SK-N-SH (cell line): ENCODE data around the gene USP10. TPM values are rescaled to one million over a fixed set of nuclear protein-coding genes. Genes with fewer than 3 reads are reported as not detected.

Experiments used
- CTCF ChIA-PET: fragments of 300-600, 350-600 bp; formaldehyde crosslinking; extraction: SDS; loops from one replicate; lab custom pipeline; 2021; lab: Yijun Ruan, JAX
- POLR2A ChIA-PET: fragments of 350-600 bp; sonication (Branson Sonifier 250); formaldehyde crosslinking; extraction: SDS; loops from one replicate; lab custom pipeline; 2020; ENCODE audit warnings: antibody characterized with exemption, inconsistent platforms; lab: Yijun Ruan, JAX
- DNase-seq: peaks from one replicate; pipeline ENCODE4 v3.0.0; 2012
- H2AFZ ChIP-seq: fragments of 200-600 bp; sonication (generic); 2 replicates; pipeline ENCODE4 v1.8.1; 2016; ENCODE audit warnings: antibody characterized with exemption, mild to moderate bottlenecking, low read depth
- H3F3A ChIP-seq: fragments of 200-600 bp; sonication (generic); replicated peaks from 2 replicates; pipeline ENCODE3; 2016; ENCODE audit warnings: antibody characterized with exemption, mild to moderate bottlenecking; ENCODE audit not compliant: insufficient read depth
- H3K27ac ChIP-seq, 2 experiments: fragments of 200-500 bp in 1 of 2; fragments of 200-600 bp in 1 of 2; sonication (Bioruptor generic) in 1 of 2; sonication (generic), shearing (Covaris generic) in 1 of 2; 2 replicates each; pipeline versions ENCODE4 v1.5.1 to v1.6.1; 2014 to 2016; ENCODE audit warnings: low read depth in 2 of 2, inconsistent platforms in 1 of 2, low read length in 1 of 2, mild to moderate bottlenecking in 1 of 2, mixed read lengths in 1 of 2
- H3K27me3 ChIP-seq: fragments of 200-600 bp; sonication (generic), shearing (Covaris generic); 2 replicates; pipeline ENCODE4 v1.6.1; 2016; ENCODE audit warnings: mixed run types; ENCODE audit not compliant: insufficient read depth
- H3K36me3 ChIP-seq, 2 experiments: fragments of 200-500 bp in 1 of 2; fragments of 200-600 bp in 1 of 2; sonication (Bioruptor generic) in 1 of 2; sonication (generic) in 1 of 2; replicated peaks in 1 of 2; 2 replicates each; pipeline versions ENCODE3 to v1.5.1; 2014 to 2016; ENCODE audit warnings: low read length in 1 of 2, mild to moderate bottlenecking in 1 of 2; ENCODE audit not compliant: insufficient read depth in 2 of 2, control insufficient read depth in 1 of 2
- H3K4me1 ChIP-seq, 2 experiments: fragments of 200-500 bp in 1 of 2; fragments of 200-600 bp in 1 of 2; sonication (Bioruptor generic) in 1 of 2; sonication (generic), shearing (Covaris generic) in 1 of 2; 2 replicates each; pipeline versions ENCODE4 v1.5.1 to v1.6.1; 2014 to 2016; ENCODE audit warnings: low read depth in 1 of 2, low read length in 1 of 2, mixed run types in 1 of 2; ENCODE audit not compliant: insufficient read depth in 2 of 2, control insufficient read depth in 1 of 2
- H3K4me2 ChIP-seq: fragments of 200-600 bp; sonication (generic), shearing (Covaris generic); 2 replicates; pipeline ENCODE4 v1.6.1; 2017; ENCODE audit warnings: mixed run types
- H3K4me3 ChIP-seq, 2 experiments: fragments of 200-500 bp in 1 of 2; fragments of 200-600 bp in 1 of 2; sonication (Bioruptor generic) in 1 of 2; sonication (generic), shearing (Covaris generic) in 1 of 2; 2 replicates each; pipeline versions ENCODE4 v1.5.1 to v1.8.1; 2014 to 2016; ENCODE audit warnings: low read depth in 2 of 2, inconsistent platforms in 1 of 2, low read length in 1 of 2, mild to moderate bottlenecking in 1 of 2, mixed read lengths in 1 of 2, moderate library complexity in 1 of 2
- H3K79me2 ChIP-seq: fragments of 200-600 bp; sonication (generic); 2 replicates; pipeline ENCODE4 v1.8.1; 2017; ENCODE audit warnings: mild to moderate bottlenecking; ENCODE audit not compliant: insufficient read depth
- H3K9ac ChIP-seq: fragments of 200-600 bp; sonication (generic); 2 replicates; pipeline ENCODE4 v1.6.1; 2017; ENCODE audit warnings: mixed run types
- H3K9me2 ChIP-seq: fragments of 200-600 bp; sonication (generic); 2 replicates; pipeline ENCODE4 v1.6.1; 2017; ENCODE audit warnings: mixed run types
- H3K9me3 ChIP-seq: fragments of 200-600 bp; sonication (generic); 2 replicates; pipeline ENCODE4 v1.6.1; 2017; ENCODE audit warnings: mixed run types, mild to moderate bottlenecking, moderate library complexity
- H4K20me1 ChIP-seq: fragments of 200-600 bp; sonication (generic); 2 replicates; pipeline ENCODE4 v1.6.1; 2017; ENCODE audit warnings: mild to moderate bottlenecking, mixed run types; ENCODE audit not compliant: insufficient read depth
- EZH2phosphoT487 ChIP-seq: fragments of 200-600 bp; sonication (generic); IDR thresholded peaks from 2 replicates; pipeline ENCODE4 v1.6.1; 2017; ENCODE audit warnings: low read depth, mixed run types, mild to moderate bottlenecking, antibody characterized with exemption, moderate library complexity, borderline replicate concordance
- FOSL2 ChIP-seq: IDR thresholded peaks from 2 replicates; pipeline ENCODE4 v1.4.0; 2012; ENCODE audit warnings: low read depth, mild to moderate bottlenecking, moderate library complexity, borderline replicate concordance
- FOXM1 ChIP-seq: IDR thresholded peaks from 2 replicates; pipeline ENCODE4 v1.4.0; 2012; ENCODE audit warnings: low read depth, mild to moderate bottlenecking
- GATA2 ChIP-seq: sonication (generic); formaldehyde crosslinking; IDR thresholded peaks from 2 replicates; pipeline ENCODE4 v1.5.0; 2020; ENCODE audit warnings: mild to moderate bottlenecking, missing genetic modification reagents
- JUND ChIP-seq: IDR thresholded peaks from 2 replicates; pipeline ENCODE4 v1.4.0; 2012
- MEF2A ChIP-seq: IDR thresholded peaks from 2 replicates; pipeline ENCODE4 v1.4.0; 2012; ENCODE audit warnings: low read depth, borderline replicate concordance
- NRF1 ChIP-seq: IDR thresholded peaks from 2 replicates; pipeline ENCODE4 v1.6.1; 2012; ENCODE audit warnings: low read depth, mild to moderate bottlenecking, low read length
- PBX3 ChIP-seq: IDR thresholded peaks from 2 replicates; pipeline ENCODE4; 2012
- POLR2AphosphoS5 ChIP-seq: IDR thresholded peaks from 2 replicates; pipeline ENCODE4 v1.6.1; 2012; ENCODE audit warnings: low read depth, low read length
- RAD21 ChIP-seq: IDR thresholded peaks from 2 replicates; pipeline ENCODE4 v1.6.1; 2012; ENCODE audit warnings: mild to moderate bottlenecking, low read length
- RCOR1 ChIP-seq: fragments of 150-350 bp; IDR thresholded peaks from 2 replicates; pipeline ENCODE4 v1.6.1; 2017; ENCODE audit warnings: antibody characterized with exemption, low read length
- RFX5 ChIP-seq: IDR thresholded peaks from 2 replicates; pipeline ENCODE4 v1.6.1; 2012; ENCODE audit warnings: mild to moderate bottlenecking, improper control_type of control experiment, low read length
- RXRA ChIP-seq: IDR thresholded peaks from 2 replicates; pipeline ENCODE4 v1.4.0; 2012; ENCODE audit warnings: low read depth, mild to moderate bottlenecking, borderline replicate concordance
- SMC3 ChIP-seq: IDR thresholded peaks from 2 replicates; pipeline ENCODE4 v1.6.1; 2012; ENCODE audit warnings: low read depth, low read length, improper control_type of control experiment
- TAF1 ChIP-seq: IDR thresholded peaks from 2 replicates; pipeline ENCODE4 v1.6.1; 2012; ENCODE audit warnings: low read depth, mild to moderate bottlenecking, low read length, moderate library complexity, borderline replicate concordance
- USF1 ChIP-seq: IDR thresholded peaks from 2 replicates; pipeline ENCODE4 v1.4.0; 2012; ENCODE audit warnings: low read depth, borderline replicate concordance
- USF2 ChIP-seq: fragments of 150-350 bp; IDR thresholded peaks from 2 replicates; pipeline ENCODE4 v1.6.1; 2017; ENCODE audit warnings: antibody characterized with exemption, low read length, low read depth, borderline replicate concordance
- YY1 ChIP-seq: IDR thresholded peaks from 2 replicates; pipeline ENCODE4 v1.4.0; 2012; ENCODE audit warnings: low read depth, mild to moderate bottlenecking
- ZBTB33 ChIP-seq: IDR thresholded peaks from 2 replicates; pipeline ENCODE4 v1.4.0; 2012; ENCODE audit warnings: low read depth, borderline replicate concordance
- WGBS: methylation state at CpG from one replicate; pipeline ENCODE4 v1.1.6; 2017; ENCODE audit warnings: low lambda C conversion rate; 5-methylcytosine and 5-hydroxymethylcytosine counted together
- polyA plus RNA-seq, 3 experiments: library from polyadenylated mRNA; depleted of rRNA; stranded (reverse); fragments of >200 nt; gene quantifications; 2 replicates each; pipeline ENCODE4 v1.2.3, GENCODE V29; 2012
- TF ChIP-seq, protein P1 (sequence below): IDR thresholded peaks from 2 replicates; pipeline ENCODE4 v1.4.0; 2012; ENCODE audit warnings: low read depth
- TF ChIP-seq, protein P2 (sequence below): fragments of 150-350 bp; IDR thresholded peaks from 2 replicates; pipeline ENCODE4 v1.6.1; 2016; ENCODE audit warnings: mild to moderate bottlenecking, low read depth, low read length
- TF ChIP-seq, protein P3 (sequence below): IDR thresholded peaks from 2 replicates; pipeline ENCODE4 v1.6.1; 2012; ENCODE audit warnings: mild to moderate bottlenecking, low read depth, low read length, moderate library complexity

The USP10 gene
- polyA plus RNA-seq, 1 of the 3 experiments (the other 2 are of a cell fraction) = 49.2 TPM

DNA sequence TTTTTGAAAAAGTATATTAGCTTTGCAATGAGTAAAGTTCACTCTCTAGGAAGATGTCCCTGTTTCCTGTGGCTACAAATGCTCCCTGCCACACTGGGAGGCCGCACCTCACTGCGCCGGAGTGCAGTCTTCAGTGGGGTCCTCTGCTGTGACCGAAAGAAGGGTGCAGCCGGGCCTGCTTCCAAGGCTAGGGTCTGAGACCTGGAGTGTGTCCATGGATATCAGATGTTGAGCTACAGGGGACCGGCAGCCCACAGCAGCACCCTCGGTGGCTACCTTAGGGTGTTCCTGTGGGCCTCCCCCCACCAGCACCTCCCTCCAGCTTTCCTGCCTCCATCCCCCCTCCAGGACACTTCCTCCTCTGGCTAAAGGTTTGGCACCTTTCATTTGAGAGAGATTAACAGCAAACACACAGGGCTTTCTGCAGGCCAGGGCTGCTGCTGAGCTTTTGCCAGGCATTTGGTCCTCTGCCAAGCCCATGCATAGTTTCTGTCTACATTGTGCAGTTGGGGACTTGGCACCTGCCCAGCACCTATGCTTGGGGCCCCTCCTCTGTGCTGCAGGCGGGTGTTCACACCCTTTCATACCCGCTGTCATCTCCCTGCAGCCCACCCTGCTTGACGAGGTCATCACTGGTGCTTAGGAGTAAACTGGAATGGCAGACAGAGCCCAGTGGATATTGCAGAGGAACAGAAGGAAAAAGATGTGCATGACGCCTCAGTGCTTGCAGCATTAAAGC is 86.2 kb downstream of the USP10 start:
- POLR2A ChIA-PET = interaction anchor here (1.1 kb wide), 1 partner anchor 30 kb away, joined by 4 read pairs; no protein-coding TSS in a partner anchor
- DNase-seq = peak; percentile 79
- Histone ChIP-seq H3K9me2 (no peaks in the 10 kb centered on the region), H3K4me1 (peaks cover 6 to 41% of the 10 kb centered on the region in 2 experiments; a peak in 3 of 4 replicates), H3K9ac (no peak overlapping the region), H3K79me2 (no peaks in the 10 kb centered on the region), H3K27ac (peak overlapping the region in 1 of 2 experiments; percentile 63; a peak in 2 of 4 replicates), H3K9me3 (no peaks in the 10 kb centered on the region), H3K4me3 (no peak overlapping the region), H2AFZ (no peak overlapping the region), H3F3A (peaks cover 3% of the 10 kb centered on the region), H3K27me3 (no peaks in the 10 kb centered on the region), H3K36me3 (no peaks in the 10 kb centered on the region), H4K20me1 (no peaks in the 10 kb centered on the region), H3K4me2 (peak overlapping the region; percentile 55; the same call in 1 of the 2 replicates)
- WGBS = 65% methylated on average over 7 of the region's 11 CpGs
- CTCF ChIA-PET = interaction anchor here (0.8 to 3.1 kb wide), 13 partner anchors 10 to 189 kb away, joined by 3 to 25 read pairs (median 3); no protein-coding TSS in a partner anchor
- TF ChIP-seq NRF1 (no peak), YY1 (no peak), EZH2phosphoT487 (no peak), USF2 (no peak), FOSL2 (no peak; the same call in 1 of the 2 replicates), USF1 (no peak), POLR2AphosphoS5 (peak; percentile 24; the same call in 1 of the 2 replicates), JUND (peak; percentile 20; the same call in 1 of the 2 replicates), RXRA (0 out of 2 replicates have a peak, but pooled peaks have one; percentile 59), SMC3 (no peak), GATA2 (CRISPR knock-in tag) (peak; percentile 29; the same call in 1 of the 2 replicates), ZBTB33 (no peak), RFX5 (no peak), FOXM1 (no peak), MEF2A (no peak), RAD21 (peak; percentile 12; the same call in 1 of the 2 replicates), TAF1 (no peak), PBX3 (peak; percentile 74), RCOR1 (peak; percentile 81)
- TF ChIP-seq, protein P1, sequence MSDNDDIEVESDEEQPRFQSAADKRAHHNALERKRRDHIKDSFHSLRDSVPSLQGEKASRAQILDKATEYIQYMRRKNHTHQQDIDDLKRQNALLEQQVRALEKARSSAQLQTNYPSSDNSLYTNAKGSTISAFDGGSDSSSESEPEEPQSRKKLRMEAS = peak; percentile 32; the same call in 1 of the 2 replicates
- TF ChIP-seq, protein P2, sequence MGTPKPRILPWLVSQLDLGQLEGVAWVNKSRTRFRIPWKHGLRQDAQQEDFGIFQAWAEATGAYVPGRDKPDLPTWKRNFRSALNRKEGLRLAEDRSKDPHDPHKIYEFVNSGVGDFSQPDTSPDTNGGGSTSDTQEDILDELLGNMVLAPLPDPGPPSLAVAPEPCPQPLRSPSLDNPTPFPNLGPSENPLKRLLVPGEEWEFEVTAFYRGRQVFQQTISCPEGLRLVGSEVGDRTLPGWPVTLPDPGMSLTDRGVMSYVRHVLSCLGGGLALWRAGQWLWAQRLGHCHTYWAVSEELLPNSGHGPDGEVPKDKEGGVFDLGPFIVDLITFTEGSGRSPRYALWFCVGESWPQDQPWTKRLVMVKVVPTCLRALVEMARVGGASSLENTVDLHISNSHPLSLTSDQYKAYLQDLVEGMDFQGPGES = no peak
- TF ChIP-seq, protein P3, sequence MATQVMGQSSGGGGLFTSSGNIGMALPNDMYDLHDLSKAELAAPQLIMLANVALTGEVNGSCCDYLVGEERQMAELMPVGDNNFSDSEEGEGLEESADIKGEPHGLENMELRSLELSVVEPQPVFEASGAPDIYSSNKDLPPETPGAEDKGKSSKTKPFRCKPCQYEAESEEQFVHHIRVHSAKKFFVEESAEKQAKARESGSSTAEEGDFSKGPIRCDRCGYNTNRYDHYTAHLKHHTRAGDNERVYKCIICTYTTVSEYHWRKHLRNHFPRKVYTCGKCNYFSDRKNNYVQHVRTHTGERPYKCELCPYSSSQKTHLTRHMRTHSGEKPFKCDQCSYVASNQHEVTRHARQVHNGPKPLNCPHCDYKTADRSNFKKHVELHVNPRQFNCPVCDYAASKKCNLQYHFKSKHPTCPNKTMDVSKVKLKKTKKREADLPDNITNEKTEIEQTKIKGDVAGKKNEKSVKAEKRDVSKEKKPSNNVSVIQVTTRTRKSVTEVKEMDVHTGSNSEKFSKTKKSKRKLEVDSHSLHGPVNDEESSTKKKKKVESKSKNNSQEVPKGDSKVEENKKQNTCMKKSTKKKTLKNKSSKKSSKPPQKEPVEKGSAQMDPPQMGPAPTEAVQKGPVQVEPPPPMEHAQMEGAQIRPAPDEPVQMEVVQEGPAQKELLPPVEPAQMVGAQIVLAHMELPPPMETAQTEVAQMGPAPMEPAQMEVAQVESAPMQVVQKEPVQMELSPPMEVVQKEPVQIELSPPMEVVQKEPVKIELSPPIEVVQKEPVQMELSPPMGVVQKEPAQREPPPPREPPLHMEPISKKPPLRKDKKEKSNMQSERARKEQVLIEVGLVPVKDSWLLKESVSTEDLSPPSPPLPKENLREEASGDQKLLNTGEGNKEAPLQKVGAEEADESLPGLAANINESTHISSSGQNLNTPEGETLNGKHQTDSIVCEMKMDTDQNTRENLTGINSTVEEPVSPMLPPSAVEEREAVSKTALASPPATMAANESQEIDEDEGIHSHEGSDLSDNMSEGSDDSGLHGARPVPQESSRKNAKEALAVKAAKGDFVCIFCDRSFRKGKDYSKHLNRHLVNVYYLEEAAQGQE = no peak
